Fibroblast of lung (primary cell): Measurements from ENCODE around the gene ONECUT1.

ENCODE experiments used
- CTCF ChIP-seq, 2 donors: IDR thresholded peaks in 1 of 2; conservative IDR thresholded peaks in 1 of 2; 1 replicate in 1 of 2; 2 replicates in 1 of 2; pipeline ENCODE4 v1.5.1; 2011 to 2012; ENCODE audit warnings: low read length in 2 of 2, control low read depth in 1 of 2, inconsistent platforms in 1 of 2, low read depth in 1 of 2, mild to moderate bottlenecking in 1 of 2
- EZH2 ChIP-seq: IDR thresholded peaks from 2 replicates; pipeline ENCODE4 v1.5.1; 2012; ENCODE audit warnings: low read length, control low read depth, mild to moderate bottlenecking; ENCODE audit errors: missing control alignments

GRCh38 chr15:52791776-52792175, 1.6 kb upstream of the ONECUT1 start:
- TF ChIP-seq CTCF (conservative IDR thresholded peaks at IDR 0.05 in 1 of 2, IDR thresholded peaks at IDR 0.05 in 1 of 2; ENCODE audit: low read depth in 1 of 2, low read length in 2 of 2) (no peak), EZH2 (no peak)
